Gastrocnemius medialis (tissue), 4 donors: Measurements from ENCODE around the gene SLAMF9. TPM values are rescaled to one million over a fixed set of nuclear protein-coding genes. Genes with fewer than 3 reads are reported as not detected.

ENCODE experiments used
- ATAC-seq, 2 donors: fragments of 150-250 bp; one replicate each; pipeline ENCODE4 v1.9.1; 2016
- DNase-seq, 2 donors: peaks; one replicate each; pipeline ENCODE4 v3.0.0-alpha.2; 2019
- H3K27ac ChIP-seq, 4 donors: fragments of 200-600 bp; sonication (generic); 1 replicate in 1 of 4; 2 replicates in 3 of 4; pipeline ENCODE4 v1.5.1; 2016 to 2018; ENCODE audit warnings: mild to moderate bottlenecking in 2 of 4, moderate library complexity in 1 of 4
- H3K27me3 ChIP-seq, 3 donors: fragments of 200-600 bp; sonication (generic) in 2 of 3; 1 replicate in 1 of 3; 2 replicates in 2 of 3; pipeline versions ENCODE4 v1.5.1 to v1.6.0; 2016 to 2019; ENCODE audit warnings: mild to moderate bottlenecking in 1 of 3, moderate library complexity in 1 of 3
- H3K36me3 ChIP-seq, 2 donors: fragments of 200-600 bp; sonication (generic) in 1 of 2; one replicate each; pipeline ENCODE4 v1.5.1; 2017 to 2018
- H3K4me1 ChIP-seq, 2 donors: fragments of 200-600 bp; sonication (generic) in 1 of 2; one replicate each; pipeline ENCODE4 v1.5.1; 2016 to 2017; ENCODE audit warnings: mild to moderate bottlenecking in 2 of 2
- H3K4me3 ChIP-seq, 4 donors: fragments of 200-600 bp; sonication (generic) in 3 of 4; 1 replicate in 1 of 4; 2 replicates in 3 of 4; pipeline ENCODE4 v1.5.1; 2016 to 2019; ENCODE audit warnings: mild to moderate bottlenecking in 2 of 4
- H3K9me3 ChIP-seq, 3 donors: fragments of 200-600 bp; sonication (generic) in 2 of 3; 1 replicate in 1 of 3; 2 replicates in 2 of 3; pipeline ENCODE4 v1.5.1; 2016 to 2019
- CTCF ChIP-seq, 5 experiments: fragments of 450-650 bp in 3 of 5; fragments of 200-600 bp in 2 of 5; sonication (generic) in 2 of 5; IDR thresholded peaks in 4 of 5; conservative IDR thresholded peaks in 1 of 5; 1 replicate in 4 of 5; 2 replicates in 1 of 5; pipeline ENCODE4 v1.5.1; 2016 to 2019; ENCODE audit warnings: antibody characterized with exemption in 5 of 5, mild to moderate bottlenecking in 3 of 5, moderate library complexity in 3 of 5
- POLR2A ChIP-seq, 2 donors: fragments of 450-650 bp; IDR thresholded peaks; one replicate each; pipeline ENCODE4 v1.6.1; 2017; ENCODE audit warnings: antibody characterized with exemption in 2 of 2, mild to moderate bottlenecking in 2 of 2, moderate library complexity in 2 of 2
- in situ Hi-C, 4 donors: fragments of 200-750 bp; cut with MboI; loops; one replicate each; pipeline versions ENCODE4 v1.15.0 to v1.8.0; 2017; ENCODE audit warnings: low sequenced_read_pairs in 4 of 4
- intact Hi-C: fragments of 100-400 bp; cut with DNase I; formaldehyde crosslinking; loops from one replicate; pipeline ENCODE4 v1.15.1; 2023; ENCODE audit warnings: low total_unique reads
- total RNA-seq, 4 donors: library from RNA; depleted of rRNA; stranded (reverse); fragments of >200 nt; gene quantifications; one replicate each; pipeline versions ENCODE4 v1.1.0 to v1.2.3, GENCODE V29; 2016

SLAMF9 gene
- total RNA-seq, 4 donors from 2014 or later, result not detected

DNA sequence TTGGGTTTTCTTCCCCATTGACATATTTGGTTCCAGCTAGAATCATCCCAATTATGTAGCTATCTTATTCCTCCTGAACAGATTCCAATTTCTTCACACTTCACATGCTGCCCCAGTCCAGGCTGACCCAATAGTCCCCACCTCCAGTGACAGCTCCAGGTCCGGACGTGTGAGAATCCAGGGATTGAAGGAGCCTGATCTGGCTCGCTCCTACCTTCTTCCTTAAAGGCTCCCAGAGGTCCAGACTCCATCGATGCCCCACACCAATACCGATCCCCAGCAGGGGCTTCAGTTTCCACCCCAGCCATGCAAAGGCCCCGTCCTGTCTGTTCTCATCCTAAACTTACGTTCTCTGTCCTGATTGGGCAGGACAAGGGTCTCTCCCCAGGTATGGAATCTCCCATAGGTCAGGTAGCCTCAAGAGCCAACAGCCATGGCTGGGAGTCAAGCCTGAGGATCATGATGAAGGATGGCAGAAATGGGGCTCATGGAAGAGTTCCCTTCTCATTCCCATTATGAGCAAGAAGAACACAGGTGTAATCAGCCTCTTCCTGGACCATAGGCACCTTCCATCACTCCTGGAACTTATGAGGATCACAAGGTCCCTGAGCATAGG lies 20.4 kb upstream of the SLAMF9 start:
- in situ Hi-C loops, result no loop called here
- H3K4me1 ChIP-seq, result no peaks in the 10 kb centered on the region
- DNase-seq (no peak), ATAC-seq (no peak)
- H3K4me3 ChIP-seq, result no peak overlapping the region
- H3K36me3 ChIP-seq, result no peaks in the 10 kb centered on the region
- intact Hi-C loops, result no loop called here
- no peak overlapping the region for H3K27ac ChIP-seq
- no peak for TF ChIP-seq POLR2A (IDR thresholded peaks at IDR 0.05)
- TF ChIP-seq CTCF (IDR thresholded peaks at IDR 0.05 in 4 of 5, conservative IDR thresholded peaks at IDR 0.05 in 1 of 5), result no peak
- no peaks in the 10 kb centered on the region for H3K9me3 ChIP-seq
- peaks cover 0 to 3% (median 0%) of the 10 kb centered on the region in 3 donors for H3K27me3 ChIP-seq

DNA sequence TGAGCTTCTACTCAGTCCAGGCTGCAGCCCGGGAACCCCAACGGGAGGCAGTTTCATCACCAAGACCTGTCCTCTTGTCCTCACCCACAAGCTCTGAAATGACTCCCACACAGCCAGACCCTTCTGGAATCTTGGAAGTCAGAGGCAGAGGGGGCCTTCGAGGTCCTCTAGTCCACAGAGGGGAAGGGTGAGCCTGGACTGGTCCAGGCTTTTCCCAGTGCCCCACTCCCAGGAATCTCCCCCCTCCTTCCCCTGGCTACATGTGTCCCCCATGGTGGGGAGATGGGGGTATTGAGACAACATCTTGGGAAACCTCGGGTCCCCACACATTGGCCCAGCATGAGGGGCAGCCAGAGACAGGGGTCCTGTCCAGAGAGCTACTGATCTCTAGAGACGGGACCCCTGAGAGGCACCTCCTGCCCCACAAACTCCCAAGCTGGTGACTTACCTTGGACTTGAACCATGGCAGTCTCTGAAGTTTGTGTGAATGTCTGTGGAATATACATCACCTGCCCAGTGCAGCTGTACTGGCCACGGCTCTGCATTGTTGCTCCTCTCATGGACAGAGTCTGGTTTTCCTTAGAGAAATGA lies 19.4 kb upstream of the SLAMF9 start:
- intact Hi-C loops, result no loop called here
- ATAC-seq (no peak), DNase-seq (no peak)
- Histone ChIP-seq H3K36me3 (no peaks in the 10 kb centered on the region), H3K4me1 (no peaks in the 10 kb centered on the region), H3K9me3 (no peaks in the 10 kb centered on the region), H3K27me3 (peaks cover 0 to 3% (median 0%) of the 10 kb centered on the region in 3 donors), H3K4me3 (no peak overlapping the region), H3K27ac (no peak overlapping the region)
- in situ Hi-C loops, result no loop called here
- TF ChIP-seq POLR2A (IDR thresholded peaks at IDR 0.05), result no peak
- TF ChIP-seq CTCF (IDR thresholded peaks at IDR 0.05 in 4 of 5, conservative IDR thresholded peaks at IDR 0.05 in 1 of 5), result no peak

- ATAC-seq (no peak), DNase-seq (no peak)
- H3K27ac ChIP-seq, result no peak overlapping the region
- no peaks in the 10 kb centered on the region for H3K9me3 ChIP-seq
- no peaks in the 10 kb centered on the region for H3K4me1 ChIP-seq
- H3K36me3 ChIP-seq, result no peaks in the 10 kb centered on the region
- intact Hi-C loops, result no loop called here
- H3K27me3 ChIP-seq, result peaks cover 0 to 3% (median 0%) of the 10 kb centered on the region in 3 donors
- in situ Hi-C loops, result no loop called here
- H3K4me3 ChIP-seq, result no peak overlapping the region
- TF ChIP-seq CTCF (IDR thresholded peaks at IDR 0.05 in 4 of 5, conservative IDR thresholded peaks at IDR 0.05 in 1 of 5) (no peak), POLR2A (IDR thresholded peaks at IDR 0.05) (no peak)
Observed at GRCh38 chr1:159972443-159973205, 18.6 kb upstream of the SLAMF9 start.

GRCh38 chr1:159970932-159971342 lies 16.9 kb upstream of the SLAMF9 start:
- H3K36me3 ChIP-seq, result no peaks in the 10 kb centered on the region
- in situ Hi-C loops (no loop called here), intact Hi-C loops (no loop called here)
- DNase-seq (no peak), ATAC-seq (no peak)
- H3K27me3 ChIP-seq, result peaks cover 0 to 3% (median 0%) of the 10 kb centered on the region in 3 donors
- no peaks in the 10 kb centered on the region for H3K4me1 ChIP-seq
- H3K27ac ChIP-seq, result no peak overlapping the region
- no peaks in the 10 kb centered on the region for H3K9me3 ChIP-seq
- TF ChIP-seq CTCF (IDR thresholded peaks at IDR 0.05 in 4 of 5, conservative IDR thresholded peaks at IDR 0.05 in 1 of 5), result no peak
- H3K4me3 ChIP-seq, result no peak overlapping the region
